ENCODE measurements around the gene KAZN.
"Not testable (repeated sequence)": the region's sequence is repeated elsewhere in the genome, so short reads cannot be mapped to it uniquely, and the experiment has no call there.

KAZN gene

DNA sequence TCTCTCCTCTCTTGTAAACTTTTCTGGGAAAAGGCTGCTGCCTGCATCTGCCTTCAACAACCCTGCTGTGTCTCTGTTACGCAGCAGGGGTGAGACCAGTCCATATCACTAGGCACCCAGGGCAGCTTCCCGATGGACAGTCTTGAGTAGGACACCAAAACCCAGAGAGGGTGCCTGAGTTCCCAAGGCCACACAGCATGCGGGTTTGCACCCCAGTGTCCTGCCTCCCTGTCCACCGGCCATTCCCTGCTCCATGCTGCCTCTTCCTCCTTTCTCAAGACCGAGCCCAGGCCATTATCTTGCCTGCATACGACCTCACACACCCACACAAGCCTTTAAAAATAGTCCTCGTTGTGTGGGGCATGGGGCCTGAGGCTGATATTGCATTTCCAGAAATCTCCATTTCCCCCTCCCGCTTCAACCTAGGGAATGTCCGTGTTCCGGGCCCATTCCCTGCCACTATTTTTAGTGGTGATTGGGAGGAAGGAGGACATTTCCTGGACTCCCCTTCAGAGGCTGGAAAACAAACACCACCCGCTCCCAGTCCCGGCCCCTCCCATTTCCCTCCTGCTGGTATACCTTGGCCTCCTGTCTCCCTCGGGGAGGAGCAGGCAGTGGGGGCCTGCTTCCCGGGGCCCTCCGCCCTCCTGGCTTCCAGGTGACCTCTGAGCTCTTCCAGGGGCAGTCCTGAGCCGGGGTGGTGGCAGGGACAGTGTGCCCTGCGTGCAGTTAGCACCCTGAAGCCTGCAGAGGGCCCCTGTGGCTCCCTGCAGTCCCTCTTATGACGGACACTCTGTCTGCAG is 422.7 kb downstream of the KAZN start:
- DNase-seq = no peak

GRCh38 chr1:15022048-15022447 is 423.6 kb downstream of the KAZN start:
- no peak for DNase-seq

GRCh38 chr1:15023205-15023604 is 424.7 kb downstream of the KAZN start:
- no peak for DNase-seq

DNA sequence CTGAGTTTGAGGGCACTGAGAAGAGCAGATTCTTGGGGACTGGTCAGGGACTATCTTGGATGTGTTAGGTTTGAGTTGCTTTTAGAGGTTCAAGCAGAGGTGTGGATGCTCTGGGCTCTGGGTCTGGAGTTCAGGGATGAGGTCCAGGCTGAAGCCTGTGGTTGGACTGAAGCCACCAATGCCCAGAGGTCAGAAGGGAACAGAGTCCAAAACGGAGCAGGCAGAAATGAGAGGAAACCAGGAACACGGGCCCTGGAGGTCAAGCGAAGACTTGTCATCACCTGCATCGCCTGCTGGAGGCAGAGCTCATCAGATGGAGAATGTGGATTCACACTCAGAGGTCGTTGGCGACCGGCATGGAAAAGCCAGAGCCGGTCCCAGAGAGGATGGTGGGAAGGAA is 425.5 kb downstream of the KAZN start:
- no peak for DNase-seq

DNA sequence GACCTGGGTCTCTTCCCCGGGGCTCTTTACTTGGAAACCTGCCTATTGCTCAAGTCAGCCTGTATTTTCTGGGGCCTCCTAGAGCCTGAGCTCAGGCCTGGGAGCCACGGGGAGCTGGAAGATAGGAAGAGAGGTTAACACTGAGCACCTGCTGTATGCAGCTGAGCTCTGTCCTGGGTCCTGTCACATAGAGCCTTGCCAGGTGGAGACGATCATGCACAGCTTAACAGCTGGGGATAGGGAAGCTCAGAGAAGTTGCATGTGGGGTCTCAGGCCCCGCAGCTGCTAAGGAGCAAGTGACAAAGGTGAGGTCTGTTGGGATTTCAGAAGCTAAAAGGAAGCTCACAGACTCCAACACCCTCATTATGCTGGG is 427.6 kb downstream of the KAZN start:
- DNase-seq = no peak

- no peak for DNase-seq
Observed at GRCh38 chr1:15027515-15027986, 429.1 kb downstream of the KAZN start.

DNA sequence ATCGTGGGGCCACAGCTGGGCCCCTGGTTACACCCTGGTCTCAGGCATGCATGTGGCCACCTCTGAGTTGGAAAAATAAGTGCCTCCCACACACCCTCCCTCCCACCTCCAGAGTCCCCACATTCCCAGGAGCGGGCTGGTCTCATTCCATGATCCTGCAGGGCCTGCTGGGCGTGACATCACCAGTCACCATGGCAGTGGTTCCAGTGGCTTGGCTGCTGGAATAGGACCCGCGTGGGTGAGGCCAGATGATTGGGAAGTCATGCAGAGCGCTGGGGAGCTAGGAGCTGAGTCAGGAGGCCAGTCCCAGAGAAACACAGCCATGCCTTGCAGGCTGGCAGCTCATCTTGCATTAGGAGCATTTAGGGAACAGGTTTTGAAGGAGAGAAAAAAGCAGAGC is 429.6 kb downstream of the KAZN start:
- DNase-seq = no peak

- DNase-seq = no peak
Observed at GRCh38 chr1:15028616-15029015, 430.1 kb downstream of the KAZN start.

GRCh38 chr1:15029036-15029435 is 430.6 kb downstream of the KAZN start:
- DNase-seq = no peak

DNA sequence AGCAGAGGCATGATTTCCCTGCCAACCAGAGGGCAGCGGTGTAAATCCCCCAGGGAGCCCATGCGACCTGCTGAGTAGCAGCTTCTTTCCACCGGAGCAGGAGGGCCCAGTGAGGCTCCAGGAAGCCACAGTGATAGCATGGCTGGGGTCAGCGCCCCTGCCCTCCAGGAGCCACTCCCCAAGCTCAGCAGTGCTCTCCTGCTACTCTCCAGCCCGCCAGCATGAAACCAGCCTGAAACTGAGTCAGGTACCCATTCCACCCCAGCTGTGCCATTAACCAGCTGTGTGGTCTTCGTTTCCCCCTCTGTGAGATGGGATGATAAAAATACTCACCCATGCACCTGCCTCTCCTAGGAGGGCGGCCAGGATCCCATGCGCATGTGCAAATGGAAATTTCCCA is 431.3 kb downstream of the KAZN start:
- DNase-seq = no peak

DNA sequence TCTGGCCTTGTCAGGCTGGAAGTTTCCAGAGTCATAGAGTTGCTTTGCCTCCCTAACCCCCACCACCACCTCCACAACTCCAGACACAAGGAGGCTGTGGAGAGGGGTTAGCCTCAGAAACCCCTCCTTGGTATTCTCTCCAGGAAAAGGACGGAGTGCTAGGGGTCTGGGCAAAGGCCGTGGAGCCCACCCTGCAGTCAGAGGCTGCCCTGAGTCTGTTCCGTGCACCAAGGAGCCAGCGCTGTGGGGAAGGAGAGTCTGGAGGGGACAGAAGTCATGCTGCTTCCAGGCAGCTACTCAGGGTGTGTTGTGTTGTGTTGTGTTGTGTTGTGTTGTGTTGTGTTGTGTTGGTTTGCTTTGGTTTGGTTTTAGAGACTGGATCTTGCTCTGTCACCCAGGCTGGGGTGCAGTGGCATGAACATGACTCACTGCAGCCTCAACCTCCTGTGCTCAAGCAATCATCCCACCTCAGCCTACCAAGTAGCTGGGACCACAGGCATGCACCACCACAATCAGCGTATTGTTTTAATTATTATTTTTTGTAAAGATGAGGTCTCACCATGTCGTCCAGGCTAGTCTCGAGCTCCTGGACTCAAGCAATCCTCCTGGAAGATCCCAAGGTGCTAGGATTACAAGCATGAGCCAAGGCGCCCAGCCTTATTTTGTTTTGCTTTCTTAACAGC is 432.9 kb downstream of the KAZN start:
- no peak for DNase-seq

GRCh38 chr1:15033264-15033663 is 434.8 kb downstream of the KAZN start:
- DNase-seq = no peak

DNA sequence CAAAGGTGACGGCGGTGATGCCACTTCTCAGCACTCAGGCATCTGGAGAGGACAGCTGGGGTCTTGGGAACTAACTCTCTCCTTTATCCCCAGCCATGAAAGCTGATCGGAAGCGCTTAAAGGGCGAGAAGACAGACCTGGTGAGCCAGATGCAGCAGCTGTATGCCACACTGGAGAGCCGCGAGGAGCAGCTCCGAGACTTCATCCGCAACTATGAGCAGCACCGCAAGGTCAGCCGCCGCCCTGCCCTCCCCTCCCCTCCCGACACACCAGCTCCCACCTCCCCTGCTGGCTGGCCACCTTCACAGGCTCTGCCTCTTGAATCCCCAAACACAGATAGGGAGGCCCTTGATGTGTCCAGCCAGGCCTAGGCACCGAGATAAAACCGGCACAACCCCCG is 436.2 kb downstream of the KAZN start:
- DNase-seq = no peak

GRCh38 chr1:15035236-15035635 is 436.8 kb downstream of the KAZN start:
- no peak for DNase-seq

DNA sequence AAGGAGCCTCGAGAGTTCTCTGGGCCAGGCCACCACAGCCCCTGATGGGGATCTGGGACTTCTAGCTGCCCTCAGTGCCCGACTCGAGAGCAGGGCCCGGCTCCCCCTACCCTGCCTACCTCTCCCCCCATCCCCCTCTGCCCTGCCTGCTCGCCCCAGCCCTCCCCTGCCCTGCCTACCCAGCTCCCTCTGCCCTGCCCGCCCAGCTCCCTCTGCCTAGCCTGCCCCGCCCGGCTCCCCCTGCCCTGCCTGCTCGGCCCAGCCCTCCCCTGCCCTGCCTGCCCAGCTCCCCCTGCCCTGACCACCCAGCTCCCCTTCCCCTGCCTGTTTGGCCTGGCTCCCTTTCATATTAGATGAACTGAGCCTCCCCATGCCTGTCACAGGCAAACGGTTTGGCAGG is 437.6 kb downstream of the KAZN start:
- no peak for DNase-seq

- DNase-seq = no peak
Observed at GRCh38 chr1:15038232-15039016, 439.9 kb downstream of the KAZN start.

- DNase-seq = no peak
Observed at GRCh38 chr1:15039017-15039648, 440.6 kb downstream of the KAZN start.

GRCh38 chr1:15039901-15040300 is 441.4 kb downstream of the KAZN start:
- DNase-seq = no peak

- not testable (repeated sequence) for DNase-seq
Observed at GRCh38 chr1:15040685-15041084, 442.2 kb downstream of the KAZN start.

- no peak for DNase-seq
Observed at GRCh38 chr1:15042866-15043265, 444.4 kb downstream of the KAZN start.

DNA sequence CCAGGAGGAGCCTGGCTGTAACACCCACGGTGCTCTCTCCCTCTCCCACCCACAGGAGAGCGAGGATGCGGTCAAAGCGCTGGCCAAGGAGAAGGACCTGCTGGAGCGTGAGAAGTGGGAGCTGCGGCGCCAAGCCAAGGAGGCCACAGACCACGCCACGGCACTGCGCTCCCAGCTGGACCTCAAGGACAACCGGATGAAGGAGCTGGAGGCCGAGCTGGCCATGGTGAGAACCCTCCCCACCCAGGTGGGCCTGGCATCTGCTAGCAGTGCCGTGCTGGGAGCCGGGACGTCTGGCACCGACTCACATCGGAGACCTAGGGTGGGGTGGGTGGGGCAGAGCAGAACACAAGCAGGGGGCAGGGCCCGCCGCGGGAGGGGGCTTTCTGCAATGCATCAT is 445.4 kb downstream of the KAZN start:
- DNase-seq = no peak

DNA sequence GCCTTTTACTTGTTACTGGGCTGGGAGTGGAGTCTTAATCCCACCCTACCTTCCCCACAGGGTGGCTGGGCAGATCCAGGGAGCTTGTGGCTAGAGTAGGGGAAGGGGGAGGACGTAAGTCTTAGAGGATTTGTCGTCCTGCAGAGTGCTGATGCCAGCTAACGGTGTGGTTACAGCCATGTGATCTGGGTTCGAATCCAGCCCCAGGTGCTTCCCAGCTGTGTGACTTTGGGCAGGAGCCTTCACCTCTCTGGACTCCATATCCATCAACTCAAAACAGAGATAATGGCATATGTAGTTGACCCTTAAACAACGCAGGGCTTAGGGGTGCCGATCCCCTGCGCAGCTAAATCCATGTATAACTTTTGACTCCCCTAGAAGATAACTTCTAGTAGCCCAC is 446.6 kb downstream of the KAZN start:
- DNase-seq = no peak

DNA sequence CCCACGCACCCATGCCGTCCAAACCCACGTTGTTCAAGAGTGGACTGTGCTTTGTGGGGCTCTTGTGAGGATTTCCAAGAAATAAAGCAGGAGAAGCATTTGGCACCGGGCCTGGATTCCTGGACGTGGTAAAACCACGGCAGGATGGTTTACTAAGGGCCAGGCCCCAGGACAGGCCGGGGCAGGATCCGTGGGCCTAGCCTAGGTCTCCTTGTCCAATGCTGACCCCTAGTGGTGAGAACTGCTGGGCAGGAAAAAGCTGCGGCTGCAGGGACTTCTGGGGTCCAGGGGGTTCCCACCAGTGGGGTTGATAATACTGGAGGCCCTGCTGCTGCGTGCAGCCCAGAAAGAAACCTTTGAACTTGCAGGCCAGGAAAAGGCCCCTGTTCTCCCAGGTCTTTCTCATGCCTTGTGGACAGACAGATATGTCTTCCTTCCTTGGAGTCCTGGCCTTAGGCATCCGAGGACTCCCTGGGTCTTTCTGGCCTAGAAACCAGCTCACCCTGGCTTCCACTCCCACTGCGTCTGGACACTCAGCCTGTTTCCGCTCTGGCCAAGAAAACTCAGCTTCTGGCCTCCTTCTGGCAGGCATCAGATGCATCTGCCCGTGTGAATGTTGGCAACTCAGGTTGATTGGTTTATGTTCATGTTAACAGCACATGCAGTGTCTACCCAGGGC is 448.1 kb downstream of the KAZN start:
- peak; percentile 23 for DNase-seq
